ENCODE data around the gene LOXL3. TPM values are rescaled to one million over a fixed set of nuclear protein-coding genes. Genes with fewer than 3 reads are reported as not detected.

LOXL3 gene
- total and polyA plus RNA-seq, 2 donors (not counting 1 experiment from before 2014, with no cell fraction given) = 0.97 to 1.2 TPM

DNA sequence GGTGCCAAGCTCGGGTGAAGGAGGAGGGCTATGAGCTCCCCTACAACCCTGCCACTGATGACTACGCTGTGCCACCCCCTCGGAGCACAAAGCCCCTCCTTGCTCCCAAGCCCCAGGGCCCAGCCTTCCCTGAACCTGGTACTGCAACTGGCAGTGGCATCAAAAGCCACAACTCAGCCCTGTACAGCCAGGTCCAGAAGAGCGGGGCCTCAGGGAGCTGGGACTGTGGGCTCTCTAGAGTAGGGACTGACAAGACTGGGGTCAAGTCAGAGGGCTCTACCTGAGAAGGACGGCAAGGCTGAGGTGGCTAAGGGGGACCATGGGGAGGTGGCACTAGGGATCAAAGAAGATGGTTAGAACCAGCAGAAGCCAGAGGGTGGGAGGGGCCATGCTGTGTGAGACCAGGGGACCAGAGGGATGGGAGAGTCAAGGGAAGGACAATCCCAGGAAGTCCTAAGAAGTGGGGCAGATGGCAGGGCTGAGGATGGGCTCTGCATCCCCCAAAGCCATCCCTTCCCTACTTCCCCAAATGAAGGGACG lies 3.2 kb upstream of the LOXL3 start:
- Mint-ChIP-seq H3K9me3 (ENCODE audit: insufficient read depth) (no peaks in the 10 kb centered on the region), H3K27ac (peak overlapping the region; percentile 61), H3K4me1 (peaks cover 20% of the 10 kb centered on the region), H3K4me3 (peak overlapping the region; percentile 19), H3K27me3 (no peaks in the 10 kb centered on the region)
- no peak overlapping the region for H3K9ac ChIP-seq (ENCODE audit: low read length)
- no peak overlapping the region for H3K27ac ChIP-seq (ENCODE audit: low read length in 2 of 2)
- peaks cover 0 to 3% (median 0%) of the 10 kb centered on the region in 4 experiments for H3K27me3 ChIP-seq (replicated peaks in 1 of 4; ENCODE audit: control extremely low read depth in 1 of 4, control insufficient read depth in 3 of 4, insufficient read depth in 4 of 4, low read length in 3 of 4)
- no peak overlapping the region for H3K4me3 ChIP-seq (ENCODE audit: control extremely low read depth in 1 of 5, extremely low read depth in 1 of 5, insufficient read depth in 1 of 5, low read depth in 2 of 5, low read length in 4 of 5)
- H3K79me2 ChIP-seq (ENCODE audit: control insufficient read depth, insufficient read depth, low read length) = peaks cover 11% of the 10 kb centered on the region
- peaks cover 0 to 15% of the 10 kb centered on the region in 2 experiments for H3K36me3 ChIP-seq (replicated peaks in 1 of 2; ENCODE audit: control extremely low read depth in 1 of 2, control insufficient read depth in 1 of 2, extremely low read depth in 1 of 2, insufficient read depth in 2 of 2, low read length in 1 of 2)
- WGBS (ENCODE audit: insufficient coverage) = 94% methylated on average over 5 of the region's 6 CpGs
- ChIA-PET POLR2A (no interaction called here), CTCF (interaction anchor here (0.7 kb wide), 1 partner anchor 511 kb away, joined by 3 read pairs; no protein-coding TSS in a partner anchor)
- no peaks in the 10 kb centered on the region for H3K9me3 ChIP-seq (ENCODE audit: control extremely low read depth in 1 of 3, control insufficient read depth in 2 of 3, insufficient read depth in 1 of 3, low read length in 2 of 3)
- no peak for ATAC-seq (ENCODE audit: low read depth)
- DNase-seq = no peak
- intact Hi-C loops (cut with micrococcal nuclease) = loop anchor here (10.0 kb wide), 1 partner anchor 162 kb away; no protein-coding TSS in a partner anchor
- no peak for TF ChIP-seq EZH2 (IDR thresholded peaks at IDR 0.05; ENCODE audit: borderline replicate concordance, insufficient read depth, low read depth, low read length, poor library complexity, severe bottlenecking)
- TF ChIP-seq, protein P1, sequence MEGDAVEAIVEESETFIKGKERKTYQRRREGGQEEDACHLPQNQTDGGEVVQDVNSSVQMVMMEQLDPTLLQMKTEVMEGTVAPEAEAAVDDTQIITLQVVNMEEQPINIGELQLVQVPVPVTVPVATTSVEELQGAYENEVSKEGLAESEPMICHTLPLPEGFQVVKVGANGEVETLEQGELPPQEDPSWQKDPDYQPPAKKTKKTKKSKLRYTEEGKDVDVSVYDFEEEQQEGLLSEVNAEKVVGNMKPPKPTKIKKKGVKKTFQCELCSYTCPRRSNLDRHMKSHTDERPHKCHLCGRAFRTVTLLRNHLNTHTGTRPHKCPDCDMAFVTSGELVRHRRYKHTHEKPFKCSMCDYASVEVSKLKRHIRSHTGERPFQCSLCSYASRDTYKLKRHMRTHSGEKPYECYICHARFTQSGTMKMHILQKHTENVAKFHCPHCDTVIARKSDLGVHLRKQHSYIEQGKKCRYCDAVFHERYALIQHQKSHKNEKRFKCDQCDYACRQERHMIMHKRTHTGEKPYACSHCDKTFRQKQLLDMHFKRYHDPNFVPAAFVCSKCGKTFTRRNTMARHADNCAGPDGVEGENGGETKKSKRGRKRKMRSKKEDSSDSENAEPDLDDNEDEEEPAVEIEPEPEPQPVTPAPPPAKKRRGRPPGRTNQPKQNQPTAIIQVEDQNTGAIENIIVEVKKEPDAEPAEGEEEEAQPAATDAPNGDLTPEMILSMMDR (IDR thresholded peaks at IDR 0.05) = no peak
- peaks cover 8 to 32% of the 10 kb centered on the region in 2 donors for H3K4me1 ChIP-seq (ENCODE audit: control insufficient read depth in 2 of 2, insufficient read depth in 2 of 2, low read length in 2 of 2)
- H2AFZ ChIP-seq (ENCODE audit: insufficient read depth, low read depth, low read length, poor library complexity, severe bottlenecking) = no peak overlapping the region
- no peak overlapping the region for H3K4me2 ChIP-seq (replicated peaks; ENCODE audit: low read depth, low read length, poor library complexity, severe bottlenecking)
- peaks cover 15% of the 10 kb centered on the region for H4K20me1 ChIP-seq (ENCODE audit: control insufficient read depth, insufficient read depth, low read length, poor library complexity, severe bottlenecking)

DNA sequence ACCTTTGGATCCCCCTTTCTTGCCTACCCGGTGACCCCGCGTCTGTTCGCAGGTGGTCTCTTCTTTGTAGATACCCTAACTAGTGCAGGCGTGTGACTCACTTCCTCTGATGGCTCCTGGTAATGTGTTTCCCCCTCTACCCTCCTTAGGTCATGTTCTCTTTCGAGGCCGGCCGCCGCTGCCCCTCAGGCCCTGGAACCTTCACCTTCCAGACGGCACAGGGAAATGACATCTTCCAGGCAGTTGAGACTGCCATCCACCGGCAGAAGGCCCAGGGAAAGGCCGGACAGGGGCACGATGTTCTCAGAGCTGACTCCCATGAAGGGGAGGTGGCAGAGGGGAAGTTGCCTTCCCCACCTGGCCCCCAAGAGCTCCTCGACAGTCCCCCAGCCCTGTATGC lies 2.4 kb upstream of the LOXL3 start:
- H3K27ac ChIP-seq (ENCODE audit: low read length in 2 of 2) = no peak overlapping the region

More for the DNA sequence above, 2.4 kb upstream of the LOXL3 start:
- H3K27me3 Mint-ChIP-seq = no peaks in the 10 kb centered on the region
- POLR2A ChIA-PET = no interaction called here
- 85% methylated on average over 12 of the region's 14 CpGs for WGBS (ENCODE audit: insufficient coverage)
- no peak overlapping the region for H3K9ac ChIP-seq (ENCODE audit: low read length)
- intact Hi-C loops (cut with micrococcal nuclease) = loop anchor here (10.0 kb wide), 1 partner anchor 161 kb away; no protein-coding TSS in a partner anchor
- H3K27ac Mint-ChIP-seq = peak overlapping the region; percentile 70
- no peak for ATAC-seq (ENCODE audit: low read depth)
- H3K79me2 ChIP-seq (ENCODE audit: control insufficient read depth, insufficient read depth, low read length) = peaks cover 11% of the 10 kb centered on the region
- peak overlapping the region; percentile 97 for H3K4me2 ChIP-seq (replicated peaks; ENCODE audit: low read depth, low read length, poor library complexity, severe bottlenecking)
- H3K36me3 ChIP-seq (replicated peaks in 1 of 2; ENCODE audit: control extremely low read depth in 1 of 2, control insufficient read depth in 1 of 2, extremely low read depth in 1 of 2, insufficient read depth in 2 of 2, low read length in 1 of 2) = peaks cover 0 to 15% of the 10 kb centered on the region in 2 experiments
- H4K20me1 ChIP-seq (ENCODE audit: control insufficient read depth, insufficient read depth, low read length, poor library complexity, severe bottlenecking) = peaks cover 15% of the 10 kb centered on the region
- H3K9me3 ChIP-seq (ENCODE audit: control extremely low read depth in 1 of 3, control insufficient read depth in 2 of 3, insufficient read depth in 1 of 3, low read length in 2 of 3) = no peaks in the 10 kb centered on the region
- no peak overlapping the region for H2AFZ ChIP-seq (ENCODE audit: insufficient read depth, low read depth, low read length, poor library complexity, severe bottlenecking)
- H3K4me3 Mint-ChIP-seq = peak overlapping the region; percentile 96
- TF ChIP-seq EZH2 (IDR thresholded peaks at IDR 0.05; ENCODE audit: borderline replicate concordance, insufficient read depth, low read depth, low read length, poor library complexity, severe bottlenecking) = no peak
- TF ChIP-seq, protein P1 (IDR thresholded peaks at IDR 0.05) = no peak
- H3K4me1 ChIP-seq (ENCODE audit: control insufficient read depth in 2 of 2, insufficient read depth in 2 of 2, low read length in 2 of 2) = peaks cover 8 to 32% of the 10 kb centered on the region in 2 donors
- H3K4me1 Mint-ChIP-seq = peaks cover 20% of the 10 kb centered on the region
- H3K4me3 ChIP-seq (ENCODE audit: control extremely low read depth in 1 of 5, extremely low read depth in 1 of 5, insufficient read depth in 1 of 5, low read depth in 2 of 5, low read length in 4 of 5) = no peak overlapping the region
- peaks cover 0 to 3% (median 0%) of the 10 kb centered on the region in 4 experiments for H3K27me3 ChIP-seq (replicated peaks in 1 of 4; ENCODE audit: control extremely low read depth in 1 of 4, control insufficient read depth in 3 of 4, insufficient read depth in 4 of 4, low read length in 3 of 4)
- no peak for DNase-seq
- no peaks in the 10 kb centered on the region for H3K9me3 Mint-ChIP-seq (ENCODE audit: insufficient read depth)
- CTCF ChIA-PET = interaction anchor here (0.7 kb wide), 1 partner anchor 510 kb away, joined by 3 read pairs; no protein-coding TSS in a partner anchor
